ENCODE measurements around the gene SHKBP1.

The SHKBP1 gene

GRCh38 chr19:40530091-40530901 lies 46.4 kb upstream of the SHKBP1 start (continued):
- TF ChIP-seq BCL6B (tag by site-specific recombination; IDR thresholded peaks at IDR 0.05) (no peak), ZNF777 (tag by site-specific recombination; IDR thresholded peaks at IDR 0.05; ENCODE audit: borderline replicate concordance) (peak; percentile 26; the same call in 1 of the 2 replicates), ZFP69B (tag by site-specific recombination; IDR thresholded peaks at IDR 0.05) (no peak), SP3 (tag by site-specific recombination; IDR thresholded peaks at IDR 0.05) (peak; percentile 40), ZNF292 (tag by site-specific recombination; IDR thresholded peaks at IDR 0.05; ENCODE audit: borderline replicate concordance, low read depth) (no peak), ZIC2 (tag by site-specific recombination; IDR thresholded peaks at IDR 0.05) (peak; percentile 26; the same call in 1 of the 2 replicates), CTCF (tag by site-specific recombination; IDR thresholded peaks at IDR 0.05) (peak; percentile 59), ZNF146 (tag by site-specific recombination; IDR thresholded peaks at IDR 0.05) (no peak), ZNF626 (tag by site-specific recombination; IDR thresholded peaks at IDR 0.05) (no peak), ZNF404 (tag by site-specific recombination; IDR thresholded peaks at IDR 0.05) (0 out of 2 replicates have a peak, but pooled peaks have one; percentile 6), ZNF138 (tag by site-specific recombination; IDR thresholded peaks at IDR 0.05; ENCODE audit: borderline replicate concordance) (no peak), ZBTB6 (tag by site-specific recombination; IDR thresholded peaks at IDR 0.05) (no peak), PATZ1 (tag by site-specific recombination; IDR thresholded peaks at IDR 0.05) (peak; percentile 35), GLI2 (tag by site-specific recombination; IDR thresholded peaks at IDR 0.05; ENCODE audit: borderline replicate concordance, low read depth) (no peak), GLIS2 (tag by site-specific recombination; IDR thresholded peaks at IDR 0.05) (peak; percentile 74), GLIS1 (tag by site-specific recombination; IDR thresholded peaks at IDR 0.05) (peak; percentile 10), ZNF692 (tag by site-specific recombination; IDR thresholded peaks at IDR 0.05) (no peak), ZNF18 (tag by site-specific recombination; IDR thresholded peaks at IDR 0.05) (no peak), ZNF184 (tag by site-specific recombination; IDR thresholded peaks at IDR 0.05) (no peak), ZNF704 (tag by site-specific recombination; IDR thresholded peaks at IDR 0.05) (no peak), ZNF558 (tag by site-specific recombination; IDR thresholded peaks at IDR 0.05) (no peak), ZNF621 (tag by site-specific recombination; IDR thresholded peaks at IDR 0.05) (no peak), HIC1 (tag by site-specific recombination; IDR thresholded peaks at IDR 0.05) (0 out of 2 replicates have a peak, but pooled peaks have one; percentile 2), ZNF426 (tag by site-specific recombination; IDR thresholded peaks at IDR 0.05) (no peak), ZNF529 (tag by site-specific recombination; IDR thresholded peaks at IDR 0.05; ENCODE audit: insufficient replicate concordance) (no peak)
